PC-3 (cell line): ENCODE results near the gene ZNF438.

ENCODE experiments used
- CTCF ChIP-seq: fragments of 300-600 bp; sonication (generic); conservative IDR thresholded peaks from 2 replicates; pipeline ENCODE4 v1.5.1; 2017; ENCODE audit warnings: antibody characterized with exemption, low read depth, mild to moderate bottlenecking, low read length
- EZH2phosphoT487 ChIP-seq: fragments of 300-600 bp; sonication (generic); IDR thresholded peaks from 2 replicates; pipeline ENCODE4 v1.6.1; 2018; ENCODE audit warnings: mild to moderate bottlenecking, antibody characterized with exemption, low read length, borderline replicate concordance

GRCh38 chr10:31064348-31064747 lies 32.7 kb upstream of the ZNF438 start:
- TF ChIP-seq CTCF (no peak), EZH2phosphoT487 (no peak)
